ENCODE data around the gene AK2. TPM values are rescaled to one million over a fixed set of nuclear protein-coding genes. Genes with fewer than 3 reads are reported as not detected.

Gene AK2
- total RNA-seq, 3 donors from 2014 or later, result 147 to 228 (median 186) TPM

DNA sequence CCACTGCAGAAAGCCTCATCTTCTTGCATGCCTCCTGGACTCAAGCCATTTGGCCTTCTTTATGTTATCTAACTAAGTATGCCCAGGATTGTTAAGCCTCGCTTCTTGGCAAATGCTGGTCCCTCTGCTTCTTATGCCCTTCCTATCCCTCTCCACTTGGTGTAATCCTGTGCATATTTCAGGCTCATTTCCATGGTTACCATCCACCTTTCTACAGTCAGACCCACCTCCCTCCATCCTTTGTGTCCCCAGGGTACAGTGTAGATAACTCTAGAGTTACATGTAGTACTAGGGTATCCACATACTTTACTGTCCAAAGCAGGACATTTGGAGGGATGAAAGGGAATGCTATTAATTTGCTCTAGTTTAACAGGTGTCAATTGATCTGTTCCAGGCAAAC is 65.5 kb downstream of the AK2 start:
- DNase-seq (no peak), ATAC-seq (no peak)
- Histone ChIP-seq H3K9me3 (no peaks in the 10 kb centered on the region), H3K4me1 (ENCODE audit: low read depth) (peaks cover 6% of the 10 kb centered on the region), H3K4me3 (no peak overlapping the region), H3K36me3 (ENCODE audit: low read depth) (no peaks in the 10 kb centered on the region)
- intact Hi-C loops (cut with DNase I, micrococcal nuclease), result no loop called here
- no peak for TF ChIP-seq CTCF (IDR thresholded peaks at IDR 0.05)

DNA sequence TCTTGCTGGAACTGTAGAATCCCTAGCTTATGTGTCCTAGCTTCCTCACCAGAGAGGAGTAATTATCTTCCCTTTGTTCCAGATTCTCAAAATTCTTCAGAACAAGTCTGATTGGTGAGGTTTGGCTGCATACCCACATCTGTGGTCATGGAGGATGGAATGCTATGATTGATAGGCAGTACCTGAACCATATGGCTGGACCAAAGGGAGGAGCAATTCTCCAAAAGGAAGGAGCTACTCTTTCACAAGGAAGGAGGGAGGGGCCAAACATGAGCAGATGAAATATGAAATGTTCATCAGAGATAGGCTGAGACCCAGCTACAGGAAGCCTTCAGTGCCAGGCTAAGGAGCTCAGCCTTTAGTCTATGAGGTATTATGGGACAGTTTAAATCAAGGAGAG is 67.1 kb downstream of the AK2 start:
- ATAC-seq (no peak), DNase-seq (no peak)
- intact Hi-C loops (cut with DNase I, micrococcal nuclease), result no loop called here
- H3K36me3 ChIP-seq (ENCODE audit: low read depth), result no peaks in the 10 kb centered on the region
- H3K4me1 ChIP-seq (ENCODE audit: low read depth), result peaks cover 6% of the 10 kb centered on the region
- H3K9me3 ChIP-seq, result no peaks in the 10 kb centered on the region
- H3K4me3 ChIP-seq, result no peak overlapping the region
- TF ChIP-seq CTCF (IDR thresholded peaks at IDR 0.05), result no peak

DNA sequence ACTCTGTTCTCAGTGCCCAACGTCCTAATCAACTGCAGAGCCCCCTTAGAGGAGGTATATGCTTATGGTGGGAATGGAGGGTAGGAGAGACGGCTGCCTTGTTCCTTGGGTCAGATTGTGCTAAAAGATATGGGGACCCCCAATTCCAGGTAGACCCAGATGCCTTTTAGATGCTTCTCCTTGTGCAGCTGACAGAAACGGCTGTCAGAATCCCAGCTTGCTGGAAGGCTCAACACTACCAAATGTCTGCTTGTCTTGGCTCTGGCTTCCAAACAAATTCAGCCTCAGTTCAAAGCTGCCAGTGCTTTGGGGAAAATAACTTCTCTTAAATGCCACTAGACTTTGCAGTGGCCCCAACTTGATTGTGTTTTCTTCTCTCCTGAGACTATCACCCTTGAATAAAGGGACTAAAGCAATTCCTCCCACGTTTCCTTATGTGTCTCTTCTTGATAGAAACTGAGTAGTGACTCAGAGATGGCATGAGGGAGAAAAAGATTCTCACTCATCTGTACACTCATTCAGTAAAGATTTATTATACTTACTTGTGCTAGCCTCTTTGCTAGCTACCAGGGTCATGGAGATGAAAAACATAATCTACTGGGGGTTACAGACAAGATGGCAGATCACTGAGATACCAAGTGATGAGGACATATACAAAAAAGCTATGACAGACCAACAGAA is 68.7 kb downstream of the AK2 start:
- peaks cover 7% of the 10 kb centered on the region for H3K4me1 ChIP-seq (ENCODE audit: low read depth)
- H3K4me3 ChIP-seq, result no peak overlapping the region
- ATAC-seq (no peak), DNase-seq (no peak)
- no peaks in the 10 kb centered on the region for H3K36me3 ChIP-seq (ENCODE audit: low read depth)
- H3K9me3 ChIP-seq, result no peaks in the 10 kb centered on the region
- no peak for TF ChIP-seq CTCF (IDR thresholded peaks at IDR 0.05)
- intact Hi-C loops (cut with DNase I, micrococcal nuclease), result no loop called here

- ATAC-seq (no peak), DNase-seq (no peak)
- intact Hi-C loops (cut with DNase I, micrococcal nuclease), result no loop called here
- no peak for TF ChIP-seq CTCF (IDR thresholded peaks at IDR 0.05)
- no peaks in the 10 kb centered on the region for H3K36me3 ChIP-seq (ENCODE audit: low read depth)
- H3K4me3 ChIP-seq, result no peak overlapping the region
- peaks cover 14% of the 10 kb centered on the region for H3K4me1 ChIP-seq (ENCODE audit: low read depth)
- H3K9me3 ChIP-seq, result no peaks in the 10 kb centered on the region
Measured at GRCh38 chr1:32966900-32967299, 69.8 kb downstream of the AK2 start.

GRCh38 chr1:32965251-32965747 is 71.4 kb downstream of the AK2 start:
- H3K4me1 ChIP-seq (ENCODE audit: low read depth), result peaks cover 25% of the 10 kb centered on the region
- intact Hi-C loops (cut with DNase I, micrococcal nuclease), result no loop called here
- H3K36me3 ChIP-seq (ENCODE audit: low read depth), result no peaks in the 10 kb centered on the region
- no peaks in the 10 kb centered on the region for H3K9me3 ChIP-seq
- TF ChIP-seq CTCF (IDR thresholded peaks at IDR 0.05), result no peak
- no peak for DNase-seq
- ATAC-seq, result no peak
- no peak overlapping the region for H3K4me3 ChIP-seq
